ENCODE results near the gene ILF3. TPM values are rescaled to one million over a fixed set of nuclear protein-coding genes. Genes with fewer than 3 reads are reported as not detected.
A peak's percentile ranks its signal among the peaks of the same experiment; 100 is the strongest.

Gene ILF3
- polyA plus RNA-seq, 2 of the 4 experiments (the other 2 are of a cell fraction), result 142 to 197 TPM

GRCh38 chr19:10699650-10700335 is 45.6 kb downstream of the ILF3 start:
- ATAC-seq, result no peak
- FAIRE-seq, result no peak
- Histone ChIP-seq H3K9me3 (no peaks in the 10 kb centered on the region), H3K27ac (no peak overlapping the region), H3K4me2 (peak overlapping the region; percentile 94), H3K4me1 (peaks cover 9% of the 10 kb centered on the region; the same call in 1 of the 3 replicates), H3K4me3 (no peak overlapping the region)
- 2% methylated on average over 15 of the region's 15 CpGs for WGBS (ENCODE audit: missing lambda C conversion rate)
- POLR2A ChIA-PET, result no interaction called here
- TF ChIP-seq RAD21 (conservative IDR thresholded peaks at IDR 0.05 in 1 of 2, IDR thresholded peaks at IDR 0.05 in 1 of 2), result peak; percentile 59 to 72
- no peak for TF ChIP-seq EHF (CRISPR knock-in tag; IDR thresholded peaks at IDR 0.05)
- peak; percentile 37 for TF ChIP-seq SMC3 (IDR thresholded peaks at IDR 0.05)
- TF ChIP-seq, protein P1, sequence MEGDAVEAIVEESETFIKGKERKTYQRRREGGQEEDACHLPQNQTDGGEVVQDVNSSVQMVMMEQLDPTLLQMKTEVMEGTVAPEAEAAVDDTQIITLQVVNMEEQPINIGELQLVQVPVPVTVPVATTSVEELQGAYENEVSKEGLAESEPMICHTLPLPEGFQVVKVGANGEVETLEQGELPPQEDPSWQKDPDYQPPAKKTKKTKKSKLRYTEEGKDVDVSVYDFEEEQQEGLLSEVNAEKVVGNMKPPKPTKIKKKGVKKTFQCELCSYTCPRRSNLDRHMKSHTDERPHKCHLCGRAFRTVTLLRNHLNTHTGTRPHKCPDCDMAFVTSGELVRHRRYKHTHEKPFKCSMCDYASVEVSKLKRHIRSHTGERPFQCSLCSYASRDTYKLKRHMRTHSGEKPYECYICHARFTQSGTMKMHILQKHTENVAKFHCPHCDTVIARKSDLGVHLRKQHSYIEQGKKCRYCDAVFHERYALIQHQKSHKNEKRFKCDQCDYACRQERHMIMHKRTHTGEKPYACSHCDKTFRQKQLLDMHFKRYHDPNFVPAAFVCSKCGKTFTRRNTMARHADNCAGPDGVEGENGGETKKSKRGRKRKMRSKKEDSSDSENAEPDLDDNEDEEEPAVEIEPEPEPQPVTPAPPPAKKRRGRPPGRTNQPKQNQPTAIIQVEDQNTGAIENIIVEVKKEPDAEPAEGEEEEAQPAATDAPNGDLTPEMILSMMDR (IDR thresholded peaks at IDR 0.05), result peak; percentile 65
- CTCF ChIA-PET, result interaction anchor here (0.6 to 9.8 kb wide), 35 partner anchors 9 to 296 kb away, joined by 3 to 90 read pairs (median 4); partner anchors contain the start of genes CDC37, CDKN2D, DNM2 and PDE4A
- peak; percentile 40 to 63 for DNase-seq (ENCODE audit: low read depth in 1 of 2, low spot score in 1 of 2)

DNA sequence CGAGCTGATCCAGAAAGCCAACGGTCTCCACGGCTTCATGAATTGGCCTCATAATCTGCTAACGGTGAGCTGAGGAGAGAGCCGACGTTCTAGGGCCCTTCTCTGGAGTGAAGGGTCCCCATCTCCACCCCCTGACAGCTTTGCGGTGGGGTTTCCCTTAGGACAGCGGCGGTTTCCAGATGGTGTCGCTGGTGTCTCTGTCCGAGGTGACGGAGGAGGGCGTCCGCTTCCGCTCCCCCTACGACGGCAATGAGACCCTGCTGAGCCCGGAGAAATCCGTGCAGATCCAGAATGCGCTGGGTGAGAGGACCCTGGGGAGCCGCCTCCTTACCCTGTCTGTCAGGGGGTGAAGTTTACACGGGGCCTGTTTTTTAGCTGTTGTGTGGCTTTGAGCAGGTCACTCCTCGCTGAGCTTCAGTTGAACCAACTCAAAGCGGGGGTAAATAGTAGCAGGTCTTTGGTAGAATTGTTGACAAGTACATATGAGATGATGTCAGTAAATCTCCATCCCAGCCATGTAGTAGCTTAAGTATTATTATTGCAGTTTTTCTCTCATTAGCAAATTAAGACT is 47.9 kb downstream of the ILF3 start:
- Histone ChIP-seq H3K4me3 (peak overlapping the region; percentile 75), H3K4me1 (no peaks in the 10 kb centered on the region), H3K9me3 (no peaks in the 10 kb centered on the region), H3K27ac (peak overlapping the region; percentile 86 to 99), H3K4me2 (peak overlapping the region; percentile 94)
- ChIA-PET POLR2A (interaction anchor here (0.6 to 1.0 kb wide), 2 partner anchors 16 to 237 kb away, joined by 3 to 6 read pairs; partner anchors contain the start of gene DNM2), CTCF (interaction anchor here (1.1 to 9.8 kb wide), 6 partner anchors 15 to 192 kb away, joined by 3 to 90 read pairs (median 8); partner anchors contain the start of gene DNM2)
- no peak for DNase-seq (ENCODE audit: low read depth in 1 of 2, low spot score in 1 of 2)
- WGBS (ENCODE audit: missing lambda C conversion rate), result 22% methylated on average over 12 of the region's 24 CpGs
- ATAC-seq, result peak; percentile 31 to 41; a peak in 5 of 6 replicates
- no peak for FAIRE-seq
- no peak for TF ChIP-seq REST (IDR thresholded peaks at IDR 0.05)
- TF ChIP-seq PHF8 (IDR thresholded peaks at IDR 0.05; ENCODE audit: borderline replicate concordance, low read depth), result no peak
- TF ChIP-seq TFCP2L1 (CRISPR knock-in tag; IDR thresholded peaks at IDR 0.05), result no peak
- TF ChIP-seq NFE2L2 (conservative IDR thresholded peaks at IDR 0.05; ENCODE audit: low read length), result no peak
- TF ChIP-seq FOXS1 (CRISPR knock-in tag; IDR thresholded peaks at IDR 0.05), result no peak
- no peak for TF ChIP-seq BHLHE40 (IDR thresholded peaks at IDR 0.05; ENCODE audit: low read depth, low read length)
- TF ChIP-seq RARB (CRISPR knock-in tag; IDR thresholded peaks at IDR 0.05), result no peak
- TF ChIP-seq SREBF2 (IDR thresholded peaks at IDR 0.05), result no peak
- no peak for TF ChIP-seq GATA3 (IDR thresholded peaks at IDR 0.05; ENCODE audit: borderline replicate concordance)
- TF ChIP-seq ESRRA (IDR thresholded peaks at IDR 0.05; ENCODE audit: borderline replicate concordance, low read length), result no peak
- no peak for TF ChIP-seq POLR2A (IDR thresholded peaks at IDR 0.05; ENCODE audit: low read length)
- TF ChIP-seq, protein P2, sequence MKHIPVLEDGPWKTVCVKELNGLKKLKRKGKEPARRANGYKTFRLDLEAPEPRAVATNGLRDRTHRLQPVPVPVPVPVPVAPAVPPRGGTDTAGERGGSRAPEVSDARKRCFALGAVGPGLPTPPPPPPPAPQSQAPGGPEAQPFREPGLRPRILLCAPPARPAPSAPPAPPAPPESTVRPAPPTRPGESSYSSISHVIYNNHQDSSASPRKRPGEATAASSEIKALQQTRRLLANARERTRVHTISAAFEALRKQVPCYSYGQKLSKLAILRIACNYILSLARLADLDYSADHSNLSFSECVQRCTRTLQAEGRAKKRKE (CRISPR knock-in tag; IDR thresholded peaks at IDR 0.05; ENCODE audit: low read depth), result no peak
- no peak for TF ChIP-seq HOXB13 (CRISPR knock-in tag; IDR thresholded peaks at IDR 0.05; ENCODE audit: low read depth)
- TF ChIP-seq, protein P1 (IDR thresholded peaks at IDR 0.05), result no peak
